HepG2 (cell line): ENCODE results near the gene CHMP2B. TPM values are rescaled to one million over a fixed set of nuclear protein-coding genes. Genes with fewer than 3 reads are reported as not detected.

ENCODE experiments used
- IRF2 ChIP-seq: IDR thresholded peaks from 2 replicates; pipeline ENCODE4 v1.6.1; 2018; ENCODE audit warnings: missing genetic modification reagents, missing compliant biosample characterization
- MEIS2 ChIP-seq: sonication (generic); formaldehyde crosslinking; IDR thresholded peaks from 2 replicates; pipeline ENCODE4 v1.9.0; 2021; ENCODE audit warnings: mild to moderate bottlenecking, missing genetic modification reagents
- POLR2AphosphoS5 ChIP-seq: IDR thresholded peaks from 2 replicates; pipeline ENCODE4 v1.6.1; 2012; ENCODE audit warnings: low read depth, low read length
- REXO4 ChIP-seq: sonication (generic); formaldehyde crosslinking; IDR thresholded peaks from 2 replicates; pipeline ENCODE4 v1.8.0; 2022; ENCODE audit warnings: missing genetic modification reagents, mild to moderate bottlenecking, borderline replicate concordance
- SETDB1 ChIP-seq: sonication (generic); formaldehyde crosslinking; IDR thresholded peaks from 2 replicates; pipeline ENCODE4 v1.5.1; 2020; ENCODE audit warnings: missing genetic modification reagents, mild to moderate bottlenecking, borderline replicate concordance
- SNAI1 ChIP-seq: sonication (generic); formaldehyde crosslinking; IDR thresholded peaks from 2 replicates; pipeline ENCODE4 v1.5.0; 2020; ENCODE audit warnings: mild to moderate bottlenecking, missing genetic modification reagents, borderline replicate concordance
- ZNF256 ChIP-seq: sonication (generic); formaldehyde crosslinking; conservative IDR thresholded peaks from 2 replicates; pipeline ENCODE4 v1.4.0; 2020; ENCODE audit warnings: missing genetic modification reagents
- ZNF30 ChIP-seq: sonication (generic); formaldehyde crosslinking; IDR thresholded peaks from 2 replicates; pipeline ENCODE4 v1.5.0; 2020; ENCODE audit warnings: mild to moderate bottlenecking, missing genetic modification reagents
- ZNF343 ChIP-seq: sonication (generic); formaldehyde crosslinking; IDR thresholded peaks from 2 replicates; pipeline ENCODE4 v1.4.0; 2020; ENCODE audit warnings: mild to moderate bottlenecking, missing genetic modification reagents
- ZNF883 ChIP-seq: sonication (generic); formaldehyde crosslinking; IDR thresholded peaks from 2 replicates; pipeline ENCODE4 v1.5.1; 2020; ENCODE audit warnings: mild to moderate bottlenecking, missing genetic modification reagents; ENCODE audit errors: not compliant biosample characterization
- polyA plus RNA-seq, 8 experiments: library from polyadenylated mRNA; depleted of rRNA in 3 of 8; stranded (reverse) in 7 of 8; unstranded in 1 of 8; fragments of >200 nt; fragmentation: Illumina TruSeq in 4 of 8; extraction: Trizol in 4 of 8; gene quantifications; 2 replicates each; pipeline versions ENCODE4 v1.2.1 to v1.2.3, GENCODE V29; 2011 to 2016; ENCODE audit warnings: low read depth in 4 of 8, missing spikeins in 1 of 8, mixed read lengths in 1 of 8; ENCODE audit not compliant: insufficient read depth in 1 of 8
- total RNA-seq, 5 experiments: library from RNA; depleted of rRNA; stranded (reverse); fragments of >200 nt; fragmentation: Illumina TruSeq; extraction: Trizol; gene quantifications; 2 replicates each; pipeline ENCODE4 v1.2.3, GENCODE V29; 2016; ENCODE audit warnings: low read depth in 1 of 5
- TF ChIP-seq, protein P1 (sequence below): sonication (generic); formaldehyde crosslinking; IDR thresholded peaks from 2 replicates; pipeline ENCODE4 v1.4.0; 2020; ENCODE audit warnings: missing genetic modification reagents
- TF ChIP-seq, protein P2 (sequence below): sonication (generic); formaldehyde crosslinking; IDR thresholded peaks from 2 replicates; pipeline ENCODE4 v1.9.0; 2022; ENCODE audit warnings: missing genetic modification reagents, mild to moderate bottlenecking, borderline replicate concordance
- TF ChIP-seq, protein P3 (sequence below): IDR thresholded peaks from 2 replicates; pipeline ENCODE4 v1.6.1; 2016; ENCODE audit warnings: low read depth
- TF ChIP-seq, protein P4 (sequence below): IDR thresholded peaks from 2 replicates; pipeline ENCODE4 v1.6.1; 2016; ENCODE audit warnings: missing compliant biosample characterization, missing genetic modification reagents, borderline replicate concordance
- TF ChIP-seq, protein P5 (sequence below): sonication (generic); formaldehyde crosslinking; IDR thresholded peaks from 2 replicates; pipeline ENCODE4 v1.8.0; 2022; ENCODE audit warnings: mild to moderate bottlenecking, missing genetic modification reagents

The CHMP2B gene
- total and polyA plus RNA-seq, 2 of the 13 experiments (the other 11 are each of a cell fraction or from before 2014, with no cell fraction given) = 6.9 to 33.5 TPM

DNA sequence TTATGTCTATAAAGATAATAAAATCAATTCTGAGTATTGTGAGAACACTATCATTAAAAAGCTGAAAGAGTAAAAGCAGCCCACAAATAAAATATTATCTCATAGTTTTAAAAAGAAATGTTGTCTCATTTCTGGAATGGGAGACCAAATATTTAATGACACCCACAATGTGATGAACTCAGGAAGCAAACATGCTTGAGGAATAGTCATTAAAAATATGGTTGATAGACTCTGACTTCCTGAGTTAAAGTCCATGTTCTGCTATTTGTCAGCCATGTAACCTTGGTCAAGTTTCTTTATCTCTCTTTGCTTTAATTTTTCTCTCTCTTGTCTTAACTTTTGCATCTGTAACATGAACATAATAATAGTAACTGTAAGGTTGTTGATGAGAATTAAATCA is 35.5 kb upstream of the CHMP2B start (continued):
- TF ChIP-seq, protein P1, sequence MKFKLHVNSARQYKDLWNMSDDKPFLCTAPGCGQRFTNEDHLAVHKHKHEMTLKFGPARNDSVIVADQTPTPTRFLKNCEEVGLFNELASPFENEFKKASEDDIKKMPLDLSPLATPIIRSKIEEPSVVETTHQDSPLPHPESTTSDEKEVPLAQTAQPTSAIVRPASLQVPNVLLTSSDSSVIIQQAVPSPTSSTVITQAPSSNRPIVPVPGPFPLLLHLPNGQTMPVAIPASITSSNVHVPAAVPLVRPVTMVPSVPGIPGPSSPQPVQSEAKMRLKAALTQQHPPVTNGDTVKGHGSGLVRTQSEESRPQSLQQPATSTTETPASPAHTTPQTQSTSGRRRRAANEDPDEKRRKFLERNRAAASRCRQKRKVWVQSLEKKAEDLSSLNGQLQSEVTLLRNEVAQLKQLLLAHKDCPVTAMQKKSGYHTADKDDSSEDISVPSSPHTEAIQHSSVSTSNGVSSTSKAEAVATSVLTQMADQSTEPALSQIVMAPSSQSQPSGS (CRISPR knock-in tag) = no peak
- TF ChIP-seq SETDB1 (no peak), ZNF256 (CRISPR knock-in tag) (no peak), IRF2 (no peak), MEIS2 (CRISPR knock-in tag) (no peak), ZNF883 (CRISPR knock-in tag) (no peak), ZNF343 (no peak), REXO4 (CRISPR knock-in tag) (no peak), POLR2AphosphoS5 (no peak), ZNF30 (CRISPR knock-in tag) (no peak), SNAI1 (CRISPR knock-in tag) (no peak)
- TF ChIP-seq, protein P2, sequence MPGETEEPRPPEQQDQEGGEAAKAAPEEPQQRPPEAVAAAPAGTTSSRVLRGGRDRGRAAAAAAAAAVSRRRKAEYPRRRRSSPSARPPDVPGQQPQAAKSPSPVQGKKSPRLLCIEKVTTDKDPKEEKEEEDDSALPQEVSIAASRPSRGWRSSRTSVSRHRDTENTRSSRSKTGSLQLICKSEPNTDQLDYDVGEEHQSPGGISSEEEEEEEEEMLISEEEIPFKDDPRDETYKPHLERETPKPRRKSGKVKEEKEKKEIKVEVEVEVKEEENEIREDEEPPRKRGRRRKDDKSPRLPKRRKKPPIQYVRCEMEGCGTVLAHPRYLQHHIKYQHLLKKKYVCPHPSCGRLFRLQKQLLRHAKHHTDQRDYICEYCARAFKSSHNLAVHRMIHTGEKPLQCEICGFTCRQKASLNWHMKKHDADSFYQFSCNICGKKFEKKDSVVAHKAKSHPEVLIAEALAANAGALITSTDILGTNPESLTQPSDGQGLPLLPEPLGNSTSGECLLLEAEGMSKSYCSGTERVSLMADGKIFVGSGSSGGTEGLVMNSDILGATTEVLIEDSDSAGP (CRISPR knock-in tag) = no peak
- TF ChIP-seq, protein P3, sequence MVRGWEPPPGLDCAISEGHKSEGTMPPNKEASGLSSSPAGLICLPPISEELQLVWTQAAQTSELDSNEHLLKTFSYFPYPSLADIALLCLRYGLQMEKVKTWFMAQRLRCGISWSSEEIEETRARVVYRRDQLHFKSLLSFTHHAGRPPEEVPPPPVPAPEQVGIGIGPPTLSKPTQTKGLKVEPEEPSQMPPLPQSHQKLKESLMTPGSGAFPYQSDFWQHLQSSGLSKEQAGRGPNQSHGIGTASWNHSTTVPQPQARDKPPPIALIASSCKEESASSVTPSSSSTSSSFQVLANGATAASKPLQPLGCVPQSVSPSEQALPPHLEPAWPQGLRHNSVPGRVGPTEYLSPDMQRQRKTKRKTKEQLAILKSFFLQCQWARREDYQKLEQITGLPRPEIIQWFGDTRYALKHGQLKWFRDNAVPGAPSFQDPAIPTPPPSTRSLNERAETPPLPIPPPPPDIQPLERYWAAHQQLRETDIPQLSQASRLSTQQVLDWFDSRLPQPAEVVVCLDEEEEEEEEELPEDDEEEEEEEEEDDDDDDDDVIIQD (CRISPR knock-in tag) = no peak
- TF ChIP-seq, protein P4, sequence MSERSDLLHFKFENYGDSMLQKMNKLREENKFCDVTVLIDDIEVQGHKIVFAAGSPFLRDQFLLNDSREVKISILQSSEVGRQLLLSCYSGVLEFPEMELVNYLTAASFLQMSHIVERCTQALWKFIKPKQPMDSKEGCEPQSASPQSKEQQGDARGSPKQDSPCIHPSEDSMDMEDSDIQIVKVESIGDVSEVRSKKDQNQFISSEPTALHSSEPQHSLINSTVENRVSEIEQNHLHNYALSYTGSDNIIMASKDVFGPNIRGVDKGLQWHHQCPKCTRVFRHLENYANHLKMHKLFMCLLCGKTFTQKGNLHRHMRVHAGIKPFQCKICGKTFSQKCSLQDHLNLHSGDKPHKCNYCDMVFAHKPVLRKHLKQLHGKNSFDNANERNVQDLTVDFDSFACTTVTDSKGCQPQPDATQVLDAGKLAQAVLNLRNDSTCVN (CRISPR knock-in tag) = no peak
- TF ChIP-seq, protein P5, sequence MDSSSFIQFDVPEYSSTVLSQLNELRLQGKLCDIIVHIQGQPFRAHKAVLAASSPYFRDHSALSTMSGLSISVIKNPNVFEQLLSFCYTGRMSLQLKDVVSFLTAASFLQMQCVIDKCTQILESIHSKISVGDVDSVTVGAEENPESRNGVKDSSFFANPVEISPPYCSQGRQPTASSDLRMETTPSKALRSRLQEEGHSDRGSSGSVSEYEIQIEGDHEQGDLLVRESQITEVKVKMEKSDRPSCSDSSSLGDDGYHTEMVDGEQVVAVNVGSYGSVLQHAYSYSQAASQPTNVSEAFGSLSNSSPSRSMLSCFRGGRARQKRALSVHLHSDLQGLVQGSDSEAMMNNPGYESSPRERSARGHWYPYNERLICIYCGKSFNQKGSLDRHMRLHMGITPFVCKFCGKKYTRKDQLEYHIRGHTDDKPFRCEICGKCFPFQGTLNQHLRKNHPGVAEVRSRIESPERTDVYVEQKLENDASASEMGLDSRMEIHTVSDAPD (CRISPR knock-in tag) = no peak
